ENCODE results near the gene LRRC4.

LRRC4 gene

GRCh38 chr7:128025819-128026218, 5.4 kb downstream of the LRRC4 start:
- POLR2A ChIA-PET = no interaction called here
- no peak for TF ChIP-seq CTCF (IDR thresholded peaks at IDR 0.05; ENCODE audit: control extremely low read depth, extremely low read depth, low read depth, missing control alignments)
- CTCF ChIA-PET = interaction anchor here (1.0 to 1.3 kb wide), 2 partner anchors 9 to 16 kb away, joined by 3 read pairs; no protein-coding TSS in a partner anchor
- no peak for DNase-seq (ENCODE audit: extremely low spot score)

GRCh38 chr7:128025380-128025779, 5.9 kb downstream of the LRRC4 start:
- no peak for DNase-seq (ENCODE audit: extremely low spot score)
- no peak for TF ChIP-seq CTCF (IDR thresholded peaks at IDR 0.05; ENCODE audit: control extremely low read depth, extremely low read depth, low read depth, missing control alignments)
- ChIA-PET CTCF (interaction anchor here (1.3 kb wide), 1 partner anchor 16 kb away, joined by 3 read pairs; no protein-coding TSS in a partner anchor), POLR2A (no interaction called here)

- no peak for DNase-seq (ENCODE audit: extremely low spot score)
- ChIA-PET CTCF (interaction anchor here (1.6 kb wide), 1 partner anchor 15 kb away, joined by 4 read pairs; no protein-coding TSS in a partner anchor), POLR2A (no interaction called here)
- TF ChIP-seq CTCF (IDR thresholded peaks at IDR 0.05; ENCODE audit: control extremely low read depth, extremely low read depth, low read depth, missing control alignments) = no peak
Observed at GRCh38 chr7:128024151-128024550, 7.1 kb downstream of the LRRC4 start.

- no peak for DNase-seq (ENCODE audit: extremely low spot score)
- no peak for TF ChIP-seq CTCF (IDR thresholded peaks at IDR 0.05; ENCODE audit: control extremely low read depth, extremely low read depth, low read depth, missing control alignments)
- POLR2A ChIA-PET = no interaction called here
- CTCF ChIA-PET = interaction anchor here (1.6 kb wide), 1 partner anchor 17 kb away, joined by 4 read pairs; no protein-coding TSS in a partner anchor
Observed at GRCh38 chr7:128022631-128023532, 8.4 kb downstream of the LRRC4 start.

- ChIA-PET CTCF (interaction anchor here (0.9 kb wide), 1 partner anchor 21 kb away, joined by 3 read pairs; no protein-coding TSS in a partner anchor), POLR2A (no interaction called here)
- DNase-seq (ENCODE audit: extremely low spot score) = no peak
- no peak for TF ChIP-seq CTCF (IDR thresholded peaks at IDR 0.05; ENCODE audit: control extremely low read depth, extremely low read depth, low read depth, missing control alignments)
Observed at GRCh38 chr7:128021366-128021765, 9.9 kb downstream of the LRRC4 start.

GRCh38 chr7:128020159-128020558, 11.1 kb downstream of the LRRC4 start:
- ChIA-PET POLR2A (no interaction called here), CTCF (interaction anchor here (2.3 kb wide), 1 partner anchor 16 kb away, joined by 9 read pairs; no protein-coding TSS in a partner anchor)
- TF ChIP-seq CTCF (IDR thresholded peaks at IDR 0.05; ENCODE audit: control extremely low read depth, extremely low read depth, low read depth, missing control alignments) = peak; percentile 19
- no peak for DNase-seq (ENCODE audit: extremely low spot score)

All from GM10248 (cell line).